Ishikawa (cell line): Measurements from ENCODE around the gene NDFIP2.

Source experiments
- CEBPB ChIP-seq: IDR thresholded peaks from 2 replicates; pipeline ENCODE4 v1.6.1; 2012
- CREB1 ChIP-seq: IDR thresholded peaks from 2 replicates; pipeline ENCODE4 v1.6.1; 2012; ENCODE audit warnings: low read depth
- EGR1 ChIP-seq: IDR thresholded peaks from 2 replicates; pipeline ENCODE4 v1.6.1; 2012
- EP300 ChIP-seq: IDR thresholded peaks from 2 replicates; pipeline ENCODE4 v1.6.1; 2012; ENCODE audit warnings: borderline replicate concordance
- FOXM1 ChIP-seq: IDR thresholded peaks from 2 replicates; pipeline ENCODE4 v1.6.1; 2012; ENCODE audit warnings: low read depth, borderline replicate concordance
- NFIC ChIP-seq: IDR thresholded peaks from 2 replicates; pipeline ENCODE4 v1.6.1; 2012
- RAD21 ChIP-seq: IDR thresholded peaks from 2 replicates; pipeline ENCODE4 v1.6.1; 2012; ENCODE audit warnings: low read depth
- TAF1 ChIP-seq: IDR thresholded peaks from 2 replicates; pipeline ENCODE4 v1.6.1; 2012; ENCODE audit warnings: low read depth, mild to moderate bottlenecking
- TCF12 ChIP-seq: IDR thresholded peaks from 2 replicates; pipeline ENCODE4 v1.6.1; 2012; ENCODE audit warnings: low read depth
- TEAD4 ChIP-seq: IDR thresholded peaks from 2 replicates; pipeline ENCODE4 v1.6.1; 2012
- USF1 ChIP-seq: IDR thresholded peaks from 2 replicates; pipeline ENCODE4 v1.6.1; 2012
- YY1 ChIP-seq: IDR thresholded peaks from 2 replicates; pipeline ENCODE4 v1.6.1; 2012; ENCODE audit warnings: low read depth
- TF ChIP-seq, protein P1 (sequence below): IDR thresholded peaks from 2 replicates; pipeline ENCODE4 v1.6.1; 2012; ENCODE audit warnings: low read depth, mild to moderate bottlenecking
- TF ChIP-seq, protein P2 (sequence below): IDR thresholded peaks from 2 replicates; pipeline ENCODE4 v1.6.1; 2012

DNA sequence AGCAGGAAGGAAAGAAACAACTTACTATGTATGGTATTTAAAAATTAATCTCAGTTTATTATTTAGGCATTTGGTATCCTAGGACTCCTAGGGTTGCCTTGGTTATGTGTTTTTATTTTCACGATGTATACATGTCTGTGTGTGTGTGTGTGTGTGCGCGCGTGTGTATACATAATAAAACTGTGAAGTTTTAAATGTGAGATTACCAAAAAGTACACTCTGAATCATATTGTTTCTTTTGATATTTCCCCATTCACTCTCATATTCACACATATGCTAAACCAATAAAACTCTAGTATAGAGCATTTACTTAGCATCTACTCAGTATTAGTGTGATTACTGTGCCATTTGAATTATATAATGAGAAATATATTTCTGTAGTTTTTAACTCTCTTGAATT is 30.8 kb upstream of the NDFIP2 start:
- TF ChIP-seq CREB1 (no peak), RAD21 (no peak), USF1 (no peak), EP300 (no peak), TAF1 (no peak), YY1 (no peak), CEBPB (no peak), NFIC (no peak), TEAD4 (no peak), TCF12 (no peak), EGR1 (no peak), FOXM1 (no peak)
- TF ChIP-seq, protein P1, sequence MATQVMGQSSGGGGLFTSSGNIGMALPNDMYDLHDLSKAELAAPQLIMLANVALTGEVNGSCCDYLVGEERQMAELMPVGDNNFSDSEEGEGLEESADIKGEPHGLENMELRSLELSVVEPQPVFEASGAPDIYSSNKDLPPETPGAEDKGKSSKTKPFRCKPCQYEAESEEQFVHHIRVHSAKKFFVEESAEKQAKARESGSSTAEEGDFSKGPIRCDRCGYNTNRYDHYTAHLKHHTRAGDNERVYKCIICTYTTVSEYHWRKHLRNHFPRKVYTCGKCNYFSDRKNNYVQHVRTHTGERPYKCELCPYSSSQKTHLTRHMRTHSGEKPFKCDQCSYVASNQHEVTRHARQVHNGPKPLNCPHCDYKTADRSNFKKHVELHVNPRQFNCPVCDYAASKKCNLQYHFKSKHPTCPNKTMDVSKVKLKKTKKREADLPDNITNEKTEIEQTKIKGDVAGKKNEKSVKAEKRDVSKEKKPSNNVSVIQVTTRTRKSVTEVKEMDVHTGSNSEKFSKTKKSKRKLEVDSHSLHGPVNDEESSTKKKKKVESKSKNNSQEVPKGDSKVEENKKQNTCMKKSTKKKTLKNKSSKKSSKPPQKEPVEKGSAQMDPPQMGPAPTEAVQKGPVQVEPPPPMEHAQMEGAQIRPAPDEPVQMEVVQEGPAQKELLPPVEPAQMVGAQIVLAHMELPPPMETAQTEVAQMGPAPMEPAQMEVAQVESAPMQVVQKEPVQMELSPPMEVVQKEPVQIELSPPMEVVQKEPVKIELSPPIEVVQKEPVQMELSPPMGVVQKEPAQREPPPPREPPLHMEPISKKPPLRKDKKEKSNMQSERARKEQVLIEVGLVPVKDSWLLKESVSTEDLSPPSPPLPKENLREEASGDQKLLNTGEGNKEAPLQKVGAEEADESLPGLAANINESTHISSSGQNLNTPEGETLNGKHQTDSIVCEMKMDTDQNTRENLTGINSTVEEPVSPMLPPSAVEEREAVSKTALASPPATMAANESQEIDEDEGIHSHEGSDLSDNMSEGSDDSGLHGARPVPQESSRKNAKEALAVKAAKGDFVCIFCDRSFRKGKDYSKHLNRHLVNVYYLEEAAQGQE, result no peak
- TF ChIP-seq, protein P2, sequence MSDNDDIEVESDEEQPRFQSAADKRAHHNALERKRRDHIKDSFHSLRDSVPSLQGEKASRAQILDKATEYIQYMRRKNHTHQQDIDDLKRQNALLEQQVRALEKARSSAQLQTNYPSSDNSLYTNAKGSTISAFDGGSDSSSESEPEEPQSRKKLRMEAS, result no peak
